Erythroblast (primary cell): ENCODE measurements around the gene RBM10.

Experiments used
- GATA1 ChIP-seq: IDR thresholded peaks from 2 replicates; pipeline ENCODE4 v1.6.1; 2011; ENCODE audit warnings: low read depth, mild to moderate bottlenecking, control low read depth, low read length, moderate library complexity
- POLR2A ChIP-seq: IDR thresholded peaks from 2 replicates; pipeline ENCODE4 v1.6.1; 2011; ENCODE audit warnings: mild to moderate bottlenecking, low read length

DNA sequence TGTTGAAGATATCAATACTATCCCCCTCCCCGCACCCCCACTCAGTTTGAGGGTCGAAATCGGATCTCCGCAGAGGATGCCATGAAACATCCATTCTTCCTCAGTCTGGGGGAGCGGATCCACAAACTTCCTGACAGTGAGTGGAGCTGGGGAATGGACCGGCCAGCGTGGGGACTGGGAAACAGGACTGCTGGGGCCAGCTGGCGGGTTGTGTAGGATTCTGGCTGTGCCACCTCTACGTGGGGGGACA, 82.2 kb downstream of the RBM10 start:
- TF ChIP-seq POLR2A (no peak), GATA1 (no peak)
